Fibroblast of mammary gland (primary cell): ENCODE results near the gene USH1C.
A peak's percentile ranks its signal among the peaks of the same experiment; 100 is the strongest.

Experiments
- DNase-seq: peaks from one replicate; pipeline ENCODE4 v3.0.0-alpha.2; 2010; ENCODE audit warnings: low read depth
- H3K4me3 ChIP-seq: 2 replicates; pipeline ENCODE4 v1.5.1; 2011; ENCODE audit warnings: low read depth, mild to moderate bottlenecking, low read length, moderate library complexity; ENCODE audit not compliant: control insufficient read depth
- CTCF ChIP-seq: conservative IDR thresholded peaks from 2 replicates; pipeline ENCODE4 v1.5.1; 2011; ENCODE audit warnings: low read depth, low read length, inconsistent platforms; ENCODE audit not compliant: control insufficient read depth, insufficient read depth

Gene USH1C

GRCh38 chr11:17496406-17496805 lies 47.8 kb downstream of the USH1C start:
- H3K4me3 ChIP-seq: no peak overlapping the region
- no peak for TF ChIP-seq CTCF
- DNase-seq: peak; percentile 12

GRCh38 chr11:17494019-17494418 lies 50.2 kb downstream of the USH1C start:
- no peak for DNase-seq
- no peak overlapping the region for H3K4me3 ChIP-seq
- TF ChIP-seq CTCF: no peak

GRCh38 chr11:17490938-17491337 lies 53.3 kb downstream of the USH1C start:
- TF ChIP-seq CTCF: no peak
- no peak overlapping the region for H3K4me3 ChIP-seq
- no peak for DNase-seq

GRCh38 chr11:17490232-17490631 lies 54.0 kb downstream of the USH1C start:
- no peak for DNase-seq

GRCh38 chr11:17489751-17490150 lies 54.5 kb downstream of the USH1C start:
- no peak overlapping the region for H3K4me3 ChIP-seq
- no peak for TF ChIP-seq CTCF
- no peak for DNase-seq

More at GRCh38 chr11:17490232-17490631, 54.0 kb downstream of the USH1C start:
- no peak for TF ChIP-seq CTCF
- H3K4me3 ChIP-seq: no peak overlapping the region

- H3K4me3 ChIP-seq: no peak overlapping the region
- no peak for DNase-seq
- TF ChIP-seq CTCF: no peak
Observed at GRCh38 chr11:17488563-17488962, 55.7 kb downstream of the USH1C start.

- H3K4me3 ChIP-seq: no peak overlapping the region
- DNase-seq: no peak
- no peak for TF ChIP-seq CTCF
Observed at GRCh38 chr11:17486646-17487045, 57.6 kb downstream of the USH1C start.
